ENCODE results near the gene STEEP1.

DNA sequence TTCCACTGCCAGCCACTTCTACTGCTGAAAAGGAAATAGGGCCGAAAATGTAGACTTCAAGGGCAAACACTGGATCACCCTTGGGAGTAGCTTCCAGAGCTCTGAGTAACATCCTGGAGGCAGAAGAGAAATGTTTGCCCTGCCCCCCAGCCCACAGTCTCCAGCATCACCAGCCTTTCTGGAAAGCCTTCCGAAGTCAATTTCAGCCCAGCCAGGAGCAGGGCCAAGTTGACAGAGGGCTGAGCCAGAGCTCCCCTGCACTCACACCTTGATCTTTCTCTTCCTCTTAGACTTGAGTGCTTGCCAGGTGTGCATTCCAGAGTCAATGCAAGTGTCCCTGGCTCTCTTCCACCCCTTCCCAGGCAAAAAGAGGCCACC lies 61.7 kb downstream of the STEEP1 start:
- TF ChIP-seq, protein P1, sequence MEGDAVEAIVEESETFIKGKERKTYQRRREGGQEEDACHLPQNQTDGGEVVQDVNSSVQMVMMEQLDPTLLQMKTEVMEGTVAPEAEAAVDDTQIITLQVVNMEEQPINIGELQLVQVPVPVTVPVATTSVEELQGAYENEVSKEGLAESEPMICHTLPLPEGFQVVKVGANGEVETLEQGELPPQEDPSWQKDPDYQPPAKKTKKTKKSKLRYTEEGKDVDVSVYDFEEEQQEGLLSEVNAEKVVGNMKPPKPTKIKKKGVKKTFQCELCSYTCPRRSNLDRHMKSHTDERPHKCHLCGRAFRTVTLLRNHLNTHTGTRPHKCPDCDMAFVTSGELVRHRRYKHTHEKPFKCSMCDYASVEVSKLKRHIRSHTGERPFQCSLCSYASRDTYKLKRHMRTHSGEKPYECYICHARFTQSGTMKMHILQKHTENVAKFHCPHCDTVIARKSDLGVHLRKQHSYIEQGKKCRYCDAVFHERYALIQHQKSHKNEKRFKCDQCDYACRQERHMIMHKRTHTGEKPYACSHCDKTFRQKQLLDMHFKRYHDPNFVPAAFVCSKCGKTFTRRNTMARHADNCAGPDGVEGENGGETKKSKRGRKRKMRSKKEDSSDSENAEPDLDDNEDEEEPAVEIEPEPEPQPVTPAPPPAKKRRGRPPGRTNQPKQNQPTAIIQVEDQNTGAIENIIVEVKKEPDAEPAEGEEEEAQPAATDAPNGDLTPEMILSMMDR (IDR thresholded peaks at IDR 0.05; ENCODE audit: extremely low read depth in 1 of 2, insufficient read depth in 1 of 2, low read depth in 1 of 2, low read length in 2 of 2), result no peak
- no peak for TF ChIP-seq MYC (IDR thresholded peaks at IDR 0.05; ENCODE audit: low read depth, low read length)
- TF ChIP-seq JUN (IDR thresholded peaks at IDR 0.05; ENCODE audit: borderline replicate concordance, insufficient read depth, insufficient read length, low read depth), result no peak
- no peak for TF ChIP-seq POLR2A (IDR thresholded peaks at IDR 0.05; ENCODE audit: low read depth, low read length)
- peak; percentile 53 for TF ChIP-seq POLR2AphosphoS5 (IDR thresholded peaks at IDR 0.05; ENCODE audit: insufficient read depth, low read depth, low read length)
- peak; percentile 30 for TF ChIP-seq FOS (IDR thresholded peaks at IDR 0.05; ENCODE audit: borderline replicate concordance, insufficient read depth, low read length)
- TF ChIP-seq GATA2 (IDR thresholded peaks at IDR 0.05; ENCODE audit: insufficient read depth, insufficient read length, low read depth, low read length), result no peak

All from endothelial cell of umbilical vein (primary cell).